Measurements from ENCODE around the gene AGBL4. TPM values are rescaled to one million over a fixed set of nuclear protein-coding genes. Genes with fewer than 3 reads are reported as not detected.

The AGBL4 gene
- total and polyA plus RNA-seq, 2 of the 4 experiments (the other 2 are of a cell fraction): not detected

- H3K4me2 ChIP-seq (ENCODE audit: low read depth, low read length): no peak overlapping the region
- H2BK120ac ChIP-seq (ENCODE audit: low read depth, low read length): no peak overlapping the region
- no TSS peak for BruUV-seq (replicated peaks)
- H3K4me1 ChIP-seq (ENCODE audit: control insufficient read depth, insufficient read depth, low read length): no peaks in the 10 kb centered on the region
- intact Hi-C loops (cut with micrococcal nuclease) (no loop called here), dilution Hi-C loops (cut with HindIII; ENCODE audit: low sequenced_read_pairs, unreplicated experiment) (no loop called here), in situ Hi-C loops (cut with MboI; ENCODE audit: low sequenced_read_pairs) (no loop called here)
- DNase-seq (no peak), ATAC-seq (ENCODE audit: low read depth) (no peak)
- no peak overlapping the region for H3K4ac ChIP-seq (ENCODE audit: low read depth, low read length)
- no peak overlapping the region for H2BK15ac ChIP-seq (ENCODE audit: low read depth, low read length)
- no peak overlapping the region for H4K8ac ChIP-seq (ENCODE audit: low read depth in 2 of 2, low read length in 2 of 2)
- no peak overlapping the region for H2BK20ac ChIP-seq (ENCODE audit: low read depth, low read length)
- H3K27me3 ChIP-seq (ENCODE audit: control insufficient read depth, insufficient read depth, low read length): no peaks in the 10 kb centered on the region
- H2AK9ac ChIP-seq (replicated peaks; ENCODE audit: low read depth, low read length, poor library complexity): no peak overlapping the region
- H3K79me1 ChIP-seq (ENCODE audit: low read depth in 1 of 2, low read length in 2 of 2): no peaks in the 10 kb centered on the region
- no peak overlapping the region for H3K27ac ChIP-seq (ENCODE audit: insufficient read depth, low read length)
- H2AK5ac ChIP-seq (ENCODE audit: low read depth, low read length): no peak overlapping the region
- H3K4me3 ChIP-seq (ENCODE audit: insufficient read depth, low read depth, low read length): no peak overlapping the region
- H3K18ac ChIP-seq (ENCODE audit: low read depth, low read length): no peak overlapping the region
- no peak overlapping the region for H4K5ac ChIP-seq (ENCODE audit: low read depth, low read length)
- no peaks in the 10 kb centered on the region for H3K9me1 ChIP-seq (ENCODE audit: insufficient read depth, low read length)
- no peak overlapping the region for H2BK5ac ChIP-seq (ENCODE audit: low read depth, low read length, poor library complexity, severe bottlenecking)
- no peak overlapping the region for H3K9ac ChIP-seq (ENCODE audit: low read depth, low read length)
- no peak overlapping the region for H3K14ac ChIP-seq (replicated peaks; ENCODE audit: low read depth, low read length)
- CTCF ChIA-PET: no interaction called here
- no peak overlapping the region for H2AFZ ChIP-seq (replicated peaks; ENCODE audit: low read length, poor library complexity)
- no peak overlapping the region for H4K91ac ChIP-seq (ENCODE audit: insufficient read depth, low read depth, low read length)
- TF ChIP-seq, protein P1, sequence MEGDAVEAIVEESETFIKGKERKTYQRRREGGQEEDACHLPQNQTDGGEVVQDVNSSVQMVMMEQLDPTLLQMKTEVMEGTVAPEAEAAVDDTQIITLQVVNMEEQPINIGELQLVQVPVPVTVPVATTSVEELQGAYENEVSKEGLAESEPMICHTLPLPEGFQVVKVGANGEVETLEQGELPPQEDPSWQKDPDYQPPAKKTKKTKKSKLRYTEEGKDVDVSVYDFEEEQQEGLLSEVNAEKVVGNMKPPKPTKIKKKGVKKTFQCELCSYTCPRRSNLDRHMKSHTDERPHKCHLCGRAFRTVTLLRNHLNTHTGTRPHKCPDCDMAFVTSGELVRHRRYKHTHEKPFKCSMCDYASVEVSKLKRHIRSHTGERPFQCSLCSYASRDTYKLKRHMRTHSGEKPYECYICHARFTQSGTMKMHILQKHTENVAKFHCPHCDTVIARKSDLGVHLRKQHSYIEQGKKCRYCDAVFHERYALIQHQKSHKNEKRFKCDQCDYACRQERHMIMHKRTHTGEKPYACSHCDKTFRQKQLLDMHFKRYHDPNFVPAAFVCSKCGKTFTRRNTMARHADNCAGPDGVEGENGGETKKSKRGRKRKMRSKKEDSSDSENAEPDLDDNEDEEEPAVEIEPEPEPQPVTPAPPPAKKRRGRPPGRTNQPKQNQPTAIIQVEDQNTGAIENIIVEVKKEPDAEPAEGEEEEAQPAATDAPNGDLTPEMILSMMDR (conservative IDR thresholded peaks at IDR 0.05; ENCODE audit: low read depth, low read length): no peak
- TF ChIP-seq FOS (IDR thresholded peaks at IDR 0.05; ENCODE audit: low read depth, low read length) (no peak), USF2 (IDR thresholded peaks at IDR 0.05; ENCODE audit: low read depth, low read length) (no peak), RCOR1 (IDR thresholded peaks at IDR 0.05; ENCODE audit: insufficient replicate concordance, low read length) (no peak), NFE2L2 (IDR thresholded peaks at IDR 0.05; ENCODE audit: low read depth, low read length) (no peak), POLR2A (IDR thresholded peaks at IDR 0.05; ENCODE audit: low read depth, low read length) (no peak), BHLHE40 (IDR thresholded peaks at IDR 0.05; ENCODE audit: low read depth, low read length) (no peak), SMC3 (IDR thresholded peaks at IDR 0.05; ENCODE audit: low read depth, low read length) (no peak), MXI1 (IDR thresholded peaks at IDR 0.05; ENCODE audit: borderline replicate concordance, low read depth, low read length) (no peak), MAZ (IDR thresholded peaks at IDR 0.05; ENCODE audit: borderline replicate concordance, low read depth, low read length) (no peak), RAD21 (IDR thresholded peaks at IDR 0.05; ENCODE audit: low read length) (no peak), CEBPB (IDR thresholded peaks at IDR 0.05; ENCODE audit: low read depth, low read length) (no peak), MAFK (IDR thresholded peaks at IDR 0.05; ENCODE audit: low read depth, low read length) (no peak), RFX5 (IDR thresholded peaks at IDR 0.05; ENCODE audit: low read depth, low read length) (no peak), CHD1 (IDR thresholded peaks at IDR 0.05; ENCODE audit: low read depth, low read length) (no peak)
- TF ChIP-seq, protein P2, sequence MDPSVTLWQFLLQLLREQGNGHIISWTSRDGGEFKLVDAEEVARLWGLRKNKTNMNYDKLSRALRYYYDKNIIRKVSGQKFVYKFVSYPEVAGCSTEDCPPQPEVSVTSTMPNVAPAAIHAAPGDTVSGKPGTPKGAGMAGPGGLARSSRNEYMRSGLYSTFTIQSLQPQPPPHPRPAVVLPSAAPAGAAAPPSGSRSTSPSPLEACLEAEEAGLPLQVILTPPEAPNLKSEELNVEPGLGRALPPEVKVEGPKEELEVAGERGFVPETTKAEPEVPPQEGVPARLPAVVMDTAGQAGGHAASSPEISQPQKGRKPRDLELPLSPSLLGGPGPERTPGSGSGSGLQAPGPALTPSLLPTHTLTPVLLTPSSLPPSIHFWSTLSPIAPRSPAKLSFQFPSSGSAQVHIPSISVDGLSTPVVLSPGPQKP (IDR thresholded peaks at IDR 0.05; ENCODE audit: borderline replicate concordance, low read depth, low read length): no peak
- H3K56ac ChIP-seq (ENCODE audit: extremely low read depth, insufficient read depth, low read length): no peak overlapping the region
- H4K20me1 ChIP-seq (ENCODE audit: insufficient read depth, low read length): no peaks in the 10 kb centered on the region
- WGBS, 2 experiments (ENCODE audit: extremely low coverage in 2 of 2, insufficient read length in 1 of 2): no CpG with 5 or more reads among the region's 2 CpGs
- H3K23ac ChIP-seq (ENCODE audit: low read depth, low read length): no peak overlapping the region
- H3K9me3 ChIP-seq (ENCODE audit: control insufficient read depth, insufficient read depth, low read length): no peaks in the 10 kb centered on the region
- H3K36me3 ChIP-seq (ENCODE audit: control insufficient read depth, insufficient read depth, low read length): no peaks in the 10 kb centered on the region
- POLR2A ChIA-PET (ENCODE audit: unreplicated experiment): no interaction called here
Measured at GRCh38 chr1:48611841-48612240, 1411.9 kb downstream of the AGBL4 start.
